ENCODE measurements around the gene VARS2. TPM values are rescaled to one million over a fixed set of nuclear protein-coding genes. Genes with fewer than 3 reads are reported as not detected.
"Not testable (repeated sequence)": the region's sequence is repeated elsewhere in the genome, so short reads cannot be mapped to it uniquely, and the experiment has no call there.

Gene VARS2
- total RNA-seq (ENCODE audit: unreplicated experiment) = 20.0 TPM
- long read RNA-seq = 0 reads

GRCh38 chr6:30914076-30914853 lies at the start of gene VARS2:
Gene VARS2 (plus strand): TSS chr6:30914238. CDS start chr6:30914837, 599 bp downstream.
- TF ChIP-seq CTCF (IDR thresholded peaks at IDR 0.05; ENCODE audit: unreplicated experiment) = no peak
- peak; percentile 85 for DNase-seq (ENCODE audit: low spot score)
- Mint-ChIP-seq H3K4me1 (ENCODE audit: unreplicated experiment) (peaks cover 4% of the 10 kb centered on the region), H3K36me3 (ENCODE audit: low read depth, unreplicated experiment) (peaks cover 20% of the 10 kb centered on the region), H3K9me3 (ENCODE audit: unreplicated experiment) (no peaks in the 10 kb centered on the region), H3K27ac (ENCODE audit: unreplicated experiment) (peak within 1 kb of the TSS; percentile 23), H3K27me3 (ENCODE audit: unreplicated experiment) (peaks cover 3% of the 10 kb centered on the region), H3K4me3 (ENCODE audit: unreplicated experiment) (peak within 1 kb of the TSS; percentile 76)

- Mint-ChIP-seq H3K4me3 (ENCODE audit: unreplicated experiment) (no peak overlapping the region), H3K9me3 (ENCODE audit: unreplicated experiment) (peaks cover 5% of the 10 kb centered on the region), H3K27ac (ENCODE audit: unreplicated experiment) (no peak overlapping the region), H3K36me3 (ENCODE audit: low read depth, unreplicated experiment) (peaks cover 7% of the 10 kb centered on the region), H3K4me1 (ENCODE audit: unreplicated experiment) (no peaks in the 10 kb centered on the region), H3K27me3 (ENCODE audit: unreplicated experiment) (peaks cover 4% of the 10 kb centered on the region)
- no peak for DNase-seq (ENCODE audit: low spot score)
- TF ChIP-seq CTCF (IDR thresholded peaks at IDR 0.05; ENCODE audit: unreplicated experiment) = no peak
Observed at GRCh38 chr6:30864325-30864724, 49.7 kb upstream of the VARS2 start.

GRCh38 chr6:30869241-30869749 lies 44.7 kb upstream of the VARS2 start:
- H3K9me3 Mint-ChIP-seq (ENCODE audit: unreplicated experiment); H3K27ac Mint-ChIP-seq (ENCODE audit: unreplicated experiment); H3K4me3 Mint-ChIP-seq (ENCODE audit: unreplicated experiment); H3K4me1 Mint-ChIP-seq (ENCODE audit: unreplicated experiment); H3K27me3 Mint-ChIP-seq (ENCODE audit: unreplicated experiment); DNase-seq (ENCODE audit: low spot score); H3K36me3 Mint-ChIP-seq (ENCODE audit: low read depth, unreplicated experiment): not testable (repeated sequence)

- no peak for DNase-seq (ENCODE audit: low spot score)
- Mint-ChIP-seq H3K4me3 (ENCODE audit: unreplicated experiment) (no peak overlapping the region), H3K9me3 (ENCODE audit: unreplicated experiment) (peaks cover 8% of the 10 kb centered on the region), H3K36me3 (ENCODE audit: low read depth, unreplicated experiment) (peaks cover 5% of the 10 kb centered on the region), H3K27me3 (ENCODE audit: unreplicated experiment) (peaks cover 2% of the 10 kb centered on the region), H3K27ac (ENCODE audit: unreplicated experiment) (no peak overlapping the region), H3K4me1 (ENCODE audit: unreplicated experiment) (no peaks in the 10 kb centered on the region)
- TF ChIP-seq CTCF (IDR thresholded peaks at IDR 0.05; ENCODE audit: unreplicated experiment) = no peak
Observed at GRCh38 chr6:30870546-30870945, 43.5 kb upstream of the VARS2 start.

GRCh38 chr6:30871592-30872183 lies 42.4 kb upstream of the VARS2 start:
- no peak for TF ChIP-seq CTCF (IDR thresholded peaks at IDR 0.05; ENCODE audit: unreplicated experiment)
- no peak for DNase-seq (ENCODE audit: low spot score)
- peaks cover 5% of the 10 kb centered on the region for H3K36me3 Mint-ChIP-seq (ENCODE audit: low read depth, unreplicated experiment)
- H3K4me1 Mint-ChIP-seq (ENCODE audit: unreplicated experiment) = no peaks in the 10 kb centered on the region
- no peak overlapping the region for H3K27ac Mint-ChIP-seq (ENCODE audit: unreplicated experiment)
- H3K4me3 Mint-ChIP-seq (ENCODE audit: unreplicated experiment) = no peak overlapping the region
- peaks cover 2% of the 10 kb centered on the region for H3K27me3 Mint-ChIP-seq (ENCODE audit: unreplicated experiment)
- peaks cover 8% of the 10 kb centered on the region for H3K9me3 Mint-ChIP-seq (ENCODE audit: unreplicated experiment)
